Adrenal gland (tissue), 5 donors: Measurements from ENCODE around the gene OSBPL10.

Source experiments
- CTCF ChIP-seq, 6 experiments: fragments of 450-650 bp in 4 of 6; fragments of 200-600 bp in 2 of 6; sonication (generic) in 1 of 6; IDR thresholded peaks; 1 replicate in 5 of 6; 2 replicates in 1 of 6; pipeline versions ENCODE4 v1.5.1 to v1.8.0; 2016 to 2021; ENCODE audit warnings: antibody characterized with exemption in 6 of 6, mild to moderate bottlenecking in 2 of 6, moderate library complexity in 1 of 6
- POLR2A ChIP-seq, 2 donors: fragments of 450-650 bp; IDR thresholded peaks; one replicate each; pipeline ENCODE4 v1.6.1; 2017; ENCODE audit warnings: antibody characterized with exemption in 2 of 2, mild to moderate bottlenecking in 2 of 2, moderate library complexity in 1 of 2
- donor health status: DM: no; HTN: no; CAD: no.

GRCh38 chr3:31896648-31897433, 84.2 kb downstream of the OSBPL10 start:
- TF ChIP-seq CTCF (IDR thresholded peaks at IDR 0.05), result no peak
- TF ChIP-seq POLR2A (IDR thresholded peaks at IDR 0.05), result no peak
